ENCODE measurements around the gene RAP1GAP2. TPM values are rescaled to one million over a fixed set of nuclear protein-coding genes. Genes with fewer than 3 reads are reported as not detected.
A peak's percentile ranks its signal among the peaks of the same experiment; 100 is the strongest.

RAP1GAP2 gene
- total and polyA plus RNA-seq, 2 of the 8 experiments (the other 6 are each of a cell fraction or from before 2014, with no cell fraction given) = 24.0 to 63.8 TPM

- TF ChIP-seq KDM1A (IDR thresholded peaks at IDR 0.05; ENCODE audit: borderline replicate concordance, low read length) = no peak
- peak; percentile 63; the same call in 1 of the 2 replicates for TF ChIP-seq ATF3 (IDR thresholded peaks at IDR 0.05; ENCODE audit: insufficient read depth, low read depth, low read length)
- TF ChIP-seq PHF8 (conservative IDR thresholded peaks at IDR 0.05; ENCODE audit: low read depth, low read length) = no peak
- TF ChIP-seq NRF1 (IDR thresholded peaks at IDR 0.05; ENCODE audit: low read depth, low read length) = no peak
- TF ChIP-seq HDAC2 (IDR thresholded peaks at IDR 0.05; ENCODE audit: borderline replicate concordance in 1 of 2, low read depth in 2 of 2, low read length in 2 of 2) = 0 out of 4 replicates have a peak, but pooled peaks of 1 of the 2 experiments have one; percentile 55
- TF ChIP-seq SP1 (IDR thresholded peaks at IDR 0.05; ENCODE audit: low read depth, low read length) = no peak
- TF ChIP-seq CREB1 (IDR thresholded peaks at IDR 0.05) = peak; percentile 56
- no peak for TF ChIP-seq RBBP5 (IDR thresholded peaks at IDR 0.05; ENCODE audit: borderline replicate concordance, low read depth, low read length)
- TF ChIP-seq EP300 (IDR thresholded peaks at IDR 0.05; ENCODE audit: borderline replicate concordance in 1 of 2, low read depth in 2 of 2, low read length in 2 of 2) = peak in 1 of 2 experiments; percentile 25; a peak in 1 of 3 replicates
- 0 out of 2 replicates have a peak, but pooled peaks have one; percentile 43 for TF ChIP-seq YY1 (IDR thresholded peaks at IDR 0.05; ENCODE audit: low read depth, low read length)
- TF ChIP-seq EGR1 (IDR thresholded peaks at IDR 0.05; ENCODE audit: borderline replicate concordance, low read depth, low read length) = no peak
- peak; percentile 40 for TF ChIP-seq TBP (IDR thresholded peaks at IDR 0.05; ENCODE audit: low read depth, low read length)
These were observed 133.8 kb downstream of the RAP1GAP2 start (continued) for GRCh38 chr17:2929881-2930533.
